A549 (cell line): ENCODE results near the gene TRMT1.

Source experiments
- CTCF ChIP-seq: fragments of >200 bp; sonication (Bioruptor Twin); formaldehyde crosslinking; IDR thresholded peaks from 3 replicates; pipeline ENCODE4 v1.5.1; 2016
- EHF ChIP-seq: fragments of 250-450 bp; sonication (Bioruptor Pico); IDR thresholded peaks from 2 replicates; pipeline ENCODE4 v1.5.0; 2020; ENCODE audit warnings: mild to moderate bottlenecking
- GATA3 ChIP-seq: IDR thresholded peaks from 2 replicates; pipeline ENCODE4 v1.6.1; 2012; ENCODE audit warnings: borderline replicate concordance
- JUN ChIP-seq, 2 experiments: fragments of >200 bp; sonication (Bioruptor Twin); formaldehyde crosslinking; IDR thresholded peaks; 2 replicates in 1 of 2; 3 replicates in 1 of 2; pipeline ENCODE4 v1.6.1; 2016 to 2017
- KDM5A ChIP-seq: fragments of 200-600 bp; sonication (generic); IDR thresholded peaks from 2 replicates; pipeline ENCODE4 v1.6.1; 2016; ENCODE audit warnings: antibody characterized with exemption, mild to moderate bottlenecking
- POLR2A ChIP-seq: IDR thresholded peaks from 2 replicates; pipeline ENCODE4 v1.6.1; 2012; ENCODE audit warnings: mild to moderate bottlenecking, low read length
- RNF2 ChIP-seq: fragments of 200-600 bp; sonication (generic); IDR thresholded peaks from 2 replicates; pipeline ENCODE4 v1.6.1; 2016; ENCODE audit warnings: low read depth, mild to moderate bottlenecking, antibody characterized with exemption, moderate library complexity, borderline replicate concordance
- ZFP36 ChIP-seq: fragments of 450-650 bp; IDR thresholded peaks from 2 replicates; pipeline ENCODE4 v1.6.1; 2014; ENCODE audit warnings: borderline replicate concordance; ENCODE audit not compliant: partially characterized antibody

- TF ChIP-seq POLR2A (no peak), CTCF (no peak), GATA3 (no peak), KDM5A (no peak), JUN (IDR thresholded peaks at IDR 0.05) (no peak), RNF2 (no peak), EHF (CRISPR knock-in tag) (no peak), ZFP36 (no peak)
These were observed 42.2 kb downstream of the TRMT1 start for GRCh38 chr19:13074378-13074777.
